ENCODE data around the gene BAIAP2L2. TPM values are rescaled to one million over a fixed set of nuclear protein-coding genes. Genes with fewer than 3 reads are reported as not detected.
"Not testable (repeated sequence)": the region's sequence is repeated elsewhere in the genome, so short reads cannot be mapped to it uniquely, and the experiment has no call there.

The BAIAP2L2 gene
- total RNA-seq, 1 donor from 2014 or later: not detected

GRCh38 chr22:38148245-38148644 is 37.8 kb upstream of the BAIAP2L2 start:
- H3K36me3 ChIP-seq: no peaks in the 10 kb centered on the region
- H3K27me3 ChIP-seq: no peaks in the 10 kb centered on the region
- H3K4me1 ChIP-seq: no peaks in the 10 kb centered on the region
- H3K27ac ChIP-seq: no peak overlapping the region
- no peaks in the 10 kb centered on the region for H3K9me3 ChIP-seq
- DNase-seq (ENCODE audit: extremely low spot score in 2 of 2): no peak
- intact Hi-C loops (cut with DNase I): no loop called here
- no peak overlapping the region for H3K4me3 ChIP-seq
- no peak for TF ChIP-seq POLR2A (IDR thresholded peaks at IDR 0.05)
- no peak for TF ChIP-seq POLR2AphosphoS5 (IDR thresholded peaks at IDR 0.05; ENCODE audit: insufficient read depth in 1 of 2, low read depth in 1 of 2)
- TF ChIP-seq, protein P1, sequence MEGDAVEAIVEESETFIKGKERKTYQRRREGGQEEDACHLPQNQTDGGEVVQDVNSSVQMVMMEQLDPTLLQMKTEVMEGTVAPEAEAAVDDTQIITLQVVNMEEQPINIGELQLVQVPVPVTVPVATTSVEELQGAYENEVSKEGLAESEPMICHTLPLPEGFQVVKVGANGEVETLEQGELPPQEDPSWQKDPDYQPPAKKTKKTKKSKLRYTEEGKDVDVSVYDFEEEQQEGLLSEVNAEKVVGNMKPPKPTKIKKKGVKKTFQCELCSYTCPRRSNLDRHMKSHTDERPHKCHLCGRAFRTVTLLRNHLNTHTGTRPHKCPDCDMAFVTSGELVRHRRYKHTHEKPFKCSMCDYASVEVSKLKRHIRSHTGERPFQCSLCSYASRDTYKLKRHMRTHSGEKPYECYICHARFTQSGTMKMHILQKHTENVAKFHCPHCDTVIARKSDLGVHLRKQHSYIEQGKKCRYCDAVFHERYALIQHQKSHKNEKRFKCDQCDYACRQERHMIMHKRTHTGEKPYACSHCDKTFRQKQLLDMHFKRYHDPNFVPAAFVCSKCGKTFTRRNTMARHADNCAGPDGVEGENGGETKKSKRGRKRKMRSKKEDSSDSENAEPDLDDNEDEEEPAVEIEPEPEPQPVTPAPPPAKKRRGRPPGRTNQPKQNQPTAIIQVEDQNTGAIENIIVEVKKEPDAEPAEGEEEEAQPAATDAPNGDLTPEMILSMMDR (IDR thresholded peaks at IDR 0.05): no peak

DNA sequence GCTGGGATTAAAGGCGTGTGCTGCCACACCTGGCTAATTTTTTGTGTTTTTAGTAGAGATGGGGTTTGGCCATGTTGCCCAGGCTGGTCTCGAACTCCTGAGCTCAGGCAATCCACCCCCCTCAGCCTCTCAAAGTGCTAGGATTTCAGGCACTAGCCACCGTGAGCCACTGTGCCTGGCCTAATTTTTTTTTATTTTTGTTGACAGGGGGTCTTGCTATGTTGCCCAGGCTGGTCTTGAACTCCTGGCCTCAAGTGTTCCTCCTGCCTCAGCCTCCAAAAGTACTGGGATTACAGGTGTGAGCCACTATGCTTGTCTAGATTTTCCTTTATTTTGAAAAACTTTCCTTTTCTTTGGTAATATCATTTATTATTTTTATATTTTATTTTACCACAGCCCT is 35.7 kb upstream of the BAIAP2L2 start:
- H3K36me3 ChIP-seq; H3K27ac ChIP-seq; H3K27me3 ChIP-seq; DNase-seq (ENCODE audit: extremely low spot score in 2 of 2); H3K9me3 ChIP-seq; H3K4me3 ChIP-seq; intact Hi-C loops (cut with DNase I); H3K4me1 ChIP-seq: not testable (repeated sequence)

DNA sequence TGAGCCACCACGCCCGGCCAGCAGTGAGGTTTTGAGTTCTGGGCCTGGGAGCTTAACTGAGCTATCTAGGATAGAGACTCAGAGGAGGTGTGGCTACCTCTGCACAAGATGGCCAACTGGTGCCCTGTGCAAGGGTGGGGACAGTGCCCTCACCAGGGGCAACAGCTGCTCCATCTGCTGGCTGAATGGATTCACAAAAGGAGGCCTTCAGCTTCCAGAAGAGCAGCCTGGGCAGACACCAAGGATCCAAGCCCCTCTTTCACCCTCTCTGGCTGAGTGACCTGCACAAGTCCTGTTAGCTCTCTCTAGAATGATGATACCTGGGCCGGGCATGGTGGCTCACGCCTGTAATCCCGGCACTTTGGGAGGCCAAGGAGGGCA is 33.5 kb upstream of the BAIAP2L2 start:
- Histone ChIP-seq H3K27me3 (no peaks in the 10 kb centered on the region), H3K9me3 (no peaks in the 10 kb centered on the region), H3K4me3 (no peak overlapping the region), H3K4me1 (no peaks in the 10 kb centered on the region), H3K27ac (no peak overlapping the region), H3K36me3 (no peaks in the 10 kb centered on the region)
- no peak for DNase-seq (ENCODE audit: extremely low spot score in 2 of 2)
- intact Hi-C loops (cut with DNase I): no loop called here
- TF ChIP-seq POLR2AphosphoS5 (IDR thresholded peaks at IDR 0.05; ENCODE audit: insufficient read depth in 1 of 2, low read depth in 1 of 2) (no peak), POLR2A (IDR thresholded peaks at IDR 0.05) (no peak)
- TF ChIP-seq, protein P1 (IDR thresholded peaks at IDR 0.05): no peak

DNA sequence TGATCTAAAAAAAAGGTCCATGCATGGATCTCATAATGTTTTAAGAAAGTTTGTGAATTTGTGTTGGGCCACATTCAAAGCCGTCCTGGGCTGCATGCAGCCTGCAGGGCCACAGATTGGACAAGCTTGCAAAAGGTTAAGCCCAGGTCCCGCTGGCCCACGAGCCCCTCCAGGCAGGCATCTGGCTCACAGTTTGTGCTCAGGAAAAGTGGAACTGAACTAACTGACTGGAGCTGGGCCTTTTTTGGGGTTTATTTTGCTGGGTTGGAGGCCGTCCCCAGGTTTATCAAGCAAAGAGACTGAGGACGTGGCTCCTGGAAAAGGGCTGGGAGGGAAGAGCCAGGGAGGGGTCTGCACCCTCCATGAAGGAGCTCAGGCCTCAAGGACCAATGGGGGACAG is 32.1 kb upstream of the BAIAP2L2 start:
- intact Hi-C loops (cut with DNase I): no loop called here
- DNase-seq (ENCODE audit: extremely low spot score in 2 of 2): no peak
- Histone ChIP-seq H3K27ac (no peak overlapping the region), H3K27me3 (no peaks in the 10 kb centered on the region), H3K36me3 (no peaks in the 10 kb centered on the region), H3K9me3 (no peaks in the 10 kb centered on the region), H3K4me3 (no peak overlapping the region), H3K4me1 (no peaks in the 10 kb centered on the region)
- TF ChIP-seq, protein P1 (IDR thresholded peaks at IDR 0.05): no peak
- TF ChIP-seq POLR2A (IDR thresholded peaks at IDR 0.05) (no peak), POLR2AphosphoS5 (IDR thresholded peaks at IDR 0.05; ENCODE audit: insufficient read depth in 1 of 2, low read depth in 1 of 2) (no peak)

GRCh38 chr22:38141217-38141973 is 30.9 kb upstream of the BAIAP2L2 start:
- TF ChIP-seq POLR2A (IDR thresholded peaks at IDR 0.05): no peak
- no peak for TF ChIP-seq POLR2AphosphoS5 (IDR thresholded peaks at IDR 0.05; ENCODE audit: insufficient read depth in 1 of 2, low read depth in 1 of 2)
- TF ChIP-seq, protein P1 (IDR thresholded peaks at IDR 0.05): no peak
- no peaks in the 10 kb centered on the region for H3K36me3 ChIP-seq
- no peak overlapping the region for H3K27ac ChIP-seq
- H3K9me3 ChIP-seq: no peaks in the 10 kb centered on the region
- no peak for DNase-seq (ENCODE audit: extremely low spot score in 2 of 2)
- intact Hi-C loops (cut with DNase I): no loop called here
- H3K4me1 ChIP-seq: no peaks in the 10 kb centered on the region
- H3K27me3 ChIP-seq: no peaks in the 10 kb centered on the region
- H3K4me3 ChIP-seq: no peak overlapping the region
